ENCODE measurements around the gene TCN2.

GRCh38 chr22:30569674-30570202 is 37.2 kb upstream of the TCN2 start:
- TF ChIP-seq CTCF (IDR thresholded peaks at IDR 0.05) (no peak), POLR2A (IDR thresholded peaks at IDR 0.05) (no peak)

Measured in tibial nerve (tissue), 3 donors.